NCI-H2107 treated with DMSO at 0.1 percent for 48 hours (cell line): ENCODE measurements around the gene TMEM271.

Experiments
- DNase-seq: peaks from one replicate; lab custom pipeline; 2025; ENCODE audit not compliant: unreplicated experiment; lab: John Stamatoyannopoulos, UW

Gene TMEM271

DNA sequence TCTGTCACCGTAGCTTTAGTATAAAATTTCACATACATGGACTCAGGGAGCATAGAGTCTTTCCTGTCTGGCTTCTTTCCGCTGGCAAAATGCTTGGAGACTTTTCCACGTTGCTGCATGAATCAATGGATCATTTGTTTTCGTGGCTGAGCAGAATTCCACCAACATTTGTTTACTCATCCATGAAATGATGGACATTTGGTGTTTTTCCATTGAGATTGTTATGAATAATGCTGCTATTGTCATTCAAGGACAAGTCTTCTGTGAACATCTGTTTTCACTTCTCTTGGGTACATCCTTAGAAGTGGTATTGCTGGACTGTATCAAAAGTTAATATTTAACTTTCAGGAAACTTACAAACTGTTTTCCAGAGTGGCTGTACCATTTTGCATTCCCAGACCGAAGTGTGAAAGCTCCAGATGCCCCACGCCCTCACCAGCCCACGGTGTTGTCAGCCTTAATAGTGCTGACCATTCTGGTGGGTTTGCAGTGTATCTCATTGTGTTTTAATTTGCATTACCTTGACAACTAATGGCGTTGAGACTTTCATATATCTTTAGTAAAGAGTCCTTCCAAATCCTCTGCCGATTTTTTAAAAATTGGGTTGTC, 5.8 kb upstream of the TMEM271 start:
- DNase-seq, result no peak

DNA sequence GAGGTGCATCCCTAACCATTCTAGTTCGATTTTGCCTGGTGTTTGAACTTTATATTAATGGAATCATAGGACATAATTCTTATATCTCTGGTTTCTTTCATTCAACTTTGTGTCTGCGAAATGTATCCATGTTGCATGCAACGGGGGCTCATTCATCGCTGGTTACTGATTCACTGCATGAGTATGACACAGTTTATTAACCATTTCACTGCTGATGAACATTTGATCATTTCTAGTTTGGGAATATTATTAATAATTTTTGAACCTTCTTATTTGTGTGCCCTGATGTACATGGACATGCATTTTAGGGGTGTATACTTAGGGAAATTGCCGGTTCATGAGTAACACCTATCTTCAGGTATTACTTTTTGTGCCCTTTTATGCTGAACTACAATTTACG, 5.1 kb upstream of the TMEM271 start:
- no peak for DNase-seq

DNA sequence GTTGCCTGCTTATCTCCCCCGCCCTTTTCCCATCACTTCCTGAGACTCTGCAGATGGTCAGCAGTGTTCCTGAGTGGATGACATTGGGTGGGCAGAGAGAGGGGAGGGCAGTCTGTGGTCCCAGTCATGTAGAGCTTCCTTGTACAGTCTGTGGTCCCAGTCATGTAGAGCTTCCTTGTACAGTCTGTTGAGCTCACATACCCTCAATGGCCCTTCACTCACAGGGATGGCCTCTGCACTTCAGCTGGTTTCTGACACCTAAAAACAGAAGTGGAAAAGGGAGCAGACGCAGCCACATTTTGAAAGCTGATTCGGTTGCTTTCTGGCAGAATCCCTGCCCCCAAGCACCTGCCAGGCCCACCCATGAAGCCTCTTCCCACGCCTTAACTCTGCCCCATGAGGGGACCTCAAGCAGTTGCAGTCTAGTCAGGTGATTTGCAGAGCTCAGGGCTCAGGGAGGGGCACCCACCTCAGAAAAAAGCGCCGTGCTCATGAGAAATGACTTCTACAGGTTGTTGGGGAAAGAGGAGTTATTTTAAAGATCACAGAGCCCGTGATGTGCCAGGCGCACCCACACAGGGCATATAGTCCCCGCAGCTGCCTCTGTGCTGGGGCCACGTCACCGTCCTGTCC, 3.6 kb upstream of the TMEM271 start:
- no peak for DNase-seq

DNA sequence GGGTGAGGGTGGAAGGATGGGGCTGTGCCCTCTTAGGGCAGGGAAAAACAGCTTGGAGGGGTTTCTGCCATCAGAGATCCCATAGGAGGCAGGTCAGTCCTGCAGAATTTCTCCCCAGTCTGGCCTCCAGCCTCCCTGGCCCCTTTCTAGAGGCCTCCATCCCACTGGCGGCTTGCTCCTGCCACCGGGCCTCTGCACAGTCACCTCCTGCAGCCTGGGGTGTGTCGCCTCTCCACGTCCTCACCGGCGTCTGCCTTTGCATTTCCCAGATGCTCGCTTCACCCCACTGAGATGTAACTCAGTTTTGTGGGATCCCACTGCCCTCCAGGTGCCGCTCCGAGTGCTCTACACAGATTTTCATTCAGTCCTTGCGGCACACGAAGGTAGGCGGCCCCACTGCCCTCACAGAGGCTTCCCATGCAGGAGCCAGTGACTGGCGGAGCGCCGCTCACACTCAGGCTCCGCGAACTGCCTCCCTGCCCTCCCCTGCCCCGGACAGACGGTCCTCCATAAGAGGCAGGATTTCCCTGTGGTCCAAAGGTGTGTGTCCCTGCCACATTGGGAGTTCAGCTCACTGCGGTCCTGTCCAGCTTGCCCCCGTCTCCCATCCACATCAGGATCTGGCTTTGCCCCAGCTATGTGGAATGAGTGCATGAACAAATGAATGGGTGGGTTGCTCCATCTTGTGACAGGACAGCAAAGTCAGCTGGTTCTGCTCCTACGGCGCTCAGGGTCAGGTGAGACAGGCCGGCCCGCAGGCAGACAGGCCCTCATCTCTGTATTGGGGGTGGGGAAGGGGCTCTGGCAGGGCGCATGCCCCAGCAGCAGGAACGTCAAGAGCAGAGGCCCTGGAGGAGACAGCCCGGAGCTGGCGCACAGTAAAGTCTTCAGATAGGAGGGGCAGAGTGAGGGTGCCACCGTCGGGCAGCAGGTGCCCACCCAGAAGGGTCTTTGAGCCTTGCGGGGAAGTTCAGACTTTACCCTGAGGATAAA, 2.7 kb upstream of the TMEM271 start:
- no peak for DNase-seq

DNA sequence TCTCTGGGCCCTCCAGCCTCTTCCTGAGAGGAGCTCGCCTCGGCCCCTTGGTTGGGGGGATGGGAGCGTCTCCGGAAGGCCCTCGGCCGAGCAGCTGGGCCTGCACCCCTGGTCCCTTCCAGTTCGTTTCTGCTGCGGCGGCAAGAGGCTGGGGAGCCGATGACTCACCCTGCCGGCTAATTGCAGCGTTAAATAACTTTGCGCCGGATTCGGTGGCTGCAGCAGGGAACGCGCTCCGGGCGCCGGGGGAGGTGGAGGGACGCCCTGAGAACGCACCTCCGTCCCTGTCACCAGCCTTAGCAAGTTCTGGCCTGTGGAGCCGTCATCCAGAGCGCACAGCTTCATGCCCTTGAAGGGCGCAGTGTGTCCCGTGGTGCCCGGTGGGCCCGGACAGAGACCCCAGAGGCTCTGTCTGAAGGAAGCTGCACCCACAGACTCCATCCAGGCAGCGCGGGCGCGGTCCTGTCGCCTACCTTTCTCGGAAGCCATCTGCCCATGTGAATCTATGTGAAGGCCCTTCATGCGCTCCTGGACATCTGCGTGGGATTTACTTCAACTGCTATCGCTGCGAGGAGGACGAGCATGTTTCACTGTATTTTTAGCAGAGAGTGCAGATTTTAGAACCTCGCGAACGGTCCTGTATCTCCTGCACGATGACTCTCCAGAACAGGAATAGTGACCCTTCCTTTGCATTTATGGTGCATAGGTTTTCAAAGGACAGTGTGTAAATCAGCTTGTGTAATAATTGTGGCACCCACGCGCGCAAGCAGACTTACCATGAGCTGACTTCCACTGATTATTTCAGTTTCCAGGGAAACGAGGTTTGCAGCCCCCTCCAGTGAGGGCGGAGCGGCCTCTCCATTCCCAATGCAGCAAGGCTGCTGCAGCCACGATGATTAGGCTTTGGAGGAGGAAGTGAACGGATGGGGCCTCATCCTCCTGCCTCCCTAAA, 1.7 kb upstream of the TMEM271 start:
- no peak for DNase-seq

DNA sequence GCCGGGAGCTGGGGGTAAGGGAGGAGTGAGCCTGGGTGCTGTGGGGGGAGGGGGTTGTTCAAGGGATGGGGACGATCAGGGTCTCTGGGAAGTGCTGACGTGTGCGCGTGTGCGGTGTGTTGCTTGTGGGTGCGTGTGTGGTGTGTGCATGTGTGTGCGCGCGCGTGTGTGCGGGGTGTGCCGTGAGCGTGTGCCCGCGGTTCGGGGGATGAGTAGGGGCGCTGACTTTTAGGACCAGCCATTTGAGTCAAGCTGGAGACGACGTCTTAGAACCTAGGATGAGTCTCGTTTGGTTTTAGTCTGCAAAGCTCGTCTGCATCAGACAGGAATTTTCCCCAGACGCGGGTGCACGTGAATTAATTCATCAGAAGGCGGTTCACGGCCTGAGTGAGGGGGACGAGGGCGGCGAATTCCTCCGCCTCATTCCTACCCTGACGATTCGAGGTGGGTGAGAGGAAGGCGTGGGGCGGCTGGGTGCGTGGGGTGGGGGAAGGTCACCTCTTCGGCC, 950 bp upstream of the TMEM271 start:
- no peak for DNase-seq

DNA sequence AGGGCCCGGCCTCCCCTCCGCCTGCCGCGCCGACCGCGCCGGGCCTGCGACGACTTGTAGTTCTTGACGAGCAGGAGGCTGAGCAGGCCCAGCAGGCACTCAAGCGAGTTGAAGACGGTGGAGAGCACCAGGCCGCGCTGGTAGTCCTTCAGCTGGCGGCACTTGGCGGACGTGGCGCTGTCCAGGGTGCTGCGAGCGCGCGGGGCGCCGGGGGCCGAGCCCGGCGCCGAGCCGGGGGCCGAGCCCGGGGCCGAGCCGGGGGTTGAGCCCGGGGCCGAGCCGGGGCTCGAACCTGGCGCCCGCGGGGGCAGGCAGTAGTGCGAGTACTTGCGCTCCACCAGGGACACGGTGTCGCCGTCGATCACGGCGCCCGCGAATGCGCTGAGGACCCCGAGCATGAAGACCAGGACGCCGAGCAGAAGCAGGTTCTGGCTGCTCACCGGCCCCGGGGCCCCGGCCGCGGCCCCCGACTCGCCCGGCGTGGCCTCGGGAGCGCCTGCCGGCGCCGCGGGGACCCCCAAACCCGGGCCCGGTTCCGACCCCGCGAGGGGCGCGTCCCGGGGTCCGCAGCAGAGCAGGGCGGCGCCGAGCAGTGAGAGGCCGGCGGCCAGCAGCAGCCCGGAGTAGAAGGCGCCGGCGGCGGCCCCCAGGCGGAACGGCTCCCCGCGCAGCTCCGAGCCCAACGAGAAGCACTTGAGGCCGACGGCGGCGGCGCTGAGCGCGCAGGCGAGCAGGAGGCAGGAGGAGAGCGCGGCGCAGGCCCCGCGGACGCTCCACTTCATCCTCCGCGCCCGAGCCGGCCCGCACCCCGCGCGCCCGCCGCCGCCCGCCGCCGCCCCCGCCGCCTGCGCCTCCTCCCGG, 584 bp downstream of the TMEM271 start:
- no peak for DNase-seq

DNA sequence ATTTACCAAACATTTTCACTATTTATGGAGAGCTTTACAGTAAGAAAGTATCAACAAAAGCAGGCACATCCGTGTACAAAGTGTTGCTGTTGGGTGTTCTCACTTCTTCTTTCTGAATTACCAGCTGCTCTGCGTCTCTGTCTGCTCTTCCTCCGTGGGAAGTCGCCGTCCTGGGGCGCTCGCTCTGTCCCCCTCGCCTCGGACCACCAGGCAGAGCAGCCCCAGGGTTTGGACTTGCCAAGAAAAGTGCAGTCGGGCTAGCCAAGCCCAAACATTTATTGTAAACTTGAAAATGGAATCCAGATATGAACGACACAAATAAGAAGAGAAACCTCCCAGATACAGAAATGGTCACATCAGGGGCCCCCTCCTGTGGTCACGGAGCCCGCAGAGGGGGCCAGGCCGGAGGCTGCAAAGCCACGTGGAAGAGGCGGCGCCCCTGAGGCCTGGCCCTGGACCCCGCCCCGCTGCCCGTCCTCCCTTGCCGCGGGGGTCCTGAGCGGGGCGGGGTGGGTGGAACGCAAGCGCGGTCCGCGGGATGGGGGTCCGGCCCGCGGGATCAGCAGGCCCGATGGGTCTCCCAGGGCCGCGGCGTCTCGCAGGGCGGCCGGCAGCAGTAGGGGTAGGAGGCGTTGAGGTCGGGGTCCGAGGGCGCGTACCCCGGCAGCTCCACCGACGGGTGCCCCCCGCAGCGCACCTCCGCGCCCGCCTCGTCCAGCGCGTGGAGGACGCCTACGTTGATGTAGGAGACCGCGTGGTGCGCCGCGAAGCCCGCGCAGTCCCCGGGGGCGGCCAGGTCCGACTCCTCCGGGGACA, 1.5 kb downstream of the TMEM271 start:
- no peak for DNase-seq

DNA sequence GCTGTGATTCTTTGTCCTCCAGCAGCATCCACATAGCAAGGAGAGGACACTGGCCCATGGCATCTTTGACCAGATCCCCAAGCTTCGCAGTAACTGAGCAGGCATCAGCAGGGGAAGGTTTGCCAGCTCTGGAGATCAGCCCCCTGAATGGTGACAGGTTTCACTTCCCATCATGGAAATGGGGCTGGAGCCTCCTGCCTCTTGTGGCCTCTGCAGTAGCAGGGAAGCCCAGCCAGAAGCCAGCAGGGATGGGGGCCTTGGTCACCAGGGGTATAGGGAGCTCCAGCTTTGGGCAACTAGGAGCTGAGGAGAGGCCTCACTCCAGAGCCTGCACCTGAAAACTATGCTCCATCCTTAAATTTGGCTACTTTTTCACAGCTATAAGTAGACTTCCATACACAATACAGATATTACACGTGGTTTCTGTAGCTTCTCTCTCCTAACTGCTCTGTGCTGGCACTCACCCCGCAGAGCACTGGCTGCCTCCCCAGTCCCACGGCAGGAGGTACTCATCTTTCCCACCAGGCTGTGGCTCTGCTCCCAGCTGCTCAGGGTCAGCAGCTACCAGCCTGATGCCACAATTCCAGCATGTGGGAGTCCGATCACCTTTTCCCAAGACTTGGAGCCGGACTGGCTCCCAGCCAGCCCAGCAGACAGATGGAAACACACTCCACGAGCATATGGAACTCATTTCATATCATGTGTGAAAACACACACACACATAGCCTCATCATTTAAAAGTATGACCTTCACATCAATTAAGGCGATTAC, 2.8 kb downstream of the TMEM271 start:
- DNase-seq, result no peak

DNA sequence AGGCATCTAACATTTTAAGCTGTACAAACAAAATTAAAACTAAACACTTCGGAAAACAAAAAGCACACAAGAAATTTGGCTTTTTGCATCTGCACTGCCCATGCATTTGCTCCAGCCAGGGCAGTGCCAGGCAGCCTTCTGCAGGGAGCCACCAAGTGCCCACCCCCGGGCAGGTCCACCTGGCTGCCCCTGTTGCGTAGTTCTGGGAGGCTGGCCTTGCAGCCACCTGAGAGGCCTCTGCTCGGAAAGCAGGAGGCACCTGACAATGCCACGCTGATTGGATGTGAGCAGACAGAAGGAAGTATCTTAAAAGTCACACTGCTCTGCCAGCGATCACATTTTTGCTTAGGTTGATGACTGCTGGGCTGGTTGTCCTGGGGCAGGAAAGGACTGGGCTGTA, 3.5 kb downstream of the TMEM271 start:
- no peak for DNase-seq

DNA sequence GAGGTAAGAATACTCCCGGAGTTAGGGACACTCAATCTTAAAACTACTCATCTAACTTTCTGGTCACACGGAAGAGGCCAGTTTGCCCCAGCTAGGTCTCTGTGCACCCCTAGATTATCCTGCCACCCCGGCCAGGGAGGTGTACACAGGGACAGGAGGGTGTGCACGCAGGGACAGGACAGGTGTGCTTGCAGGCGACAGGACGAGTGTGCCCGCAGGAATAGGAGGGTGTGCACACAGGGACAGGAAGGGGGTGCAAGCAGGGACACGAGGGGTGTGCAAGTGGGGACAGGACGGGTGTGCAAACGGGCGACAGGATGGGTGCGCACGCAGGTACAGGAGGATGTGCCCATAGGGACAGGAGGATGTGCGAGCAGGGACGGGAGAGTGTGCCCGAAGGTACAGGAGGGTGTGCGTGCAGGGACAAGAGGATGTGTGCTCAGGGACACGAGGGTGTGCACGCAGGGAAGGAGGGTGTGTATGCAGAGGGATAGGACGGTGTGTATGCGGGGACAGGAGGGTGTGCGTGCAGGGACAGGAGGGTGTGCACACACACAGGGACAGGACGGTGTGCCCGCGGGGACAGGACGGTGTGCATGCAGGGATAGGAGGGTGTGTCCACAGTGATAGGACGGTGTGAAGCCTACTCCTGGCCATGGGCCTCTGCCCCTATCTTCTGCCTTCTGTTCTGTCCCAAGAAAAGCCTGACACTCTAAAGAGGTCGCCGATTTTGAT, 4.1 kb downstream of the TMEM271 start:
- no peak for DNase-seq

DNA sequence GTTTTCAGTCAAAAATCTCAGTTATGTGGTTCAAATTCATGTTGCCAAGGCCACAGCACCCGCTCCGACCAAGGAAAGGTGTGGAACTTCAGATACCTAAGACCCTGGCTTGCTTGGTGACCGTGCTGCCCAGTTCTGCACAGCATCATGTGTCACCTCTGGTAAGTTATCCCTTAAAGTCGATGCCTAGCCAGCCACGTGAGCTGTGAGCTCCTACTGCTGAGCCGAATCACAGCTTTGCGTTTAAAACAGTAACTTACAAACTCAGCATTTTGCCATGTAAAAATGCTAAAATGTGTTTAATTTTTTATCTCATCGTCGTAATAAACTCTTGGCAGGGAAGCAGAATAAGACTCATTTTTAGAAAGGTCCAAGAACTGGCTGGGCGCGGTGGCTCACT, 5.3 kb downstream of the TMEM271 start:
- DNase-seq, result no peak

DNA sequence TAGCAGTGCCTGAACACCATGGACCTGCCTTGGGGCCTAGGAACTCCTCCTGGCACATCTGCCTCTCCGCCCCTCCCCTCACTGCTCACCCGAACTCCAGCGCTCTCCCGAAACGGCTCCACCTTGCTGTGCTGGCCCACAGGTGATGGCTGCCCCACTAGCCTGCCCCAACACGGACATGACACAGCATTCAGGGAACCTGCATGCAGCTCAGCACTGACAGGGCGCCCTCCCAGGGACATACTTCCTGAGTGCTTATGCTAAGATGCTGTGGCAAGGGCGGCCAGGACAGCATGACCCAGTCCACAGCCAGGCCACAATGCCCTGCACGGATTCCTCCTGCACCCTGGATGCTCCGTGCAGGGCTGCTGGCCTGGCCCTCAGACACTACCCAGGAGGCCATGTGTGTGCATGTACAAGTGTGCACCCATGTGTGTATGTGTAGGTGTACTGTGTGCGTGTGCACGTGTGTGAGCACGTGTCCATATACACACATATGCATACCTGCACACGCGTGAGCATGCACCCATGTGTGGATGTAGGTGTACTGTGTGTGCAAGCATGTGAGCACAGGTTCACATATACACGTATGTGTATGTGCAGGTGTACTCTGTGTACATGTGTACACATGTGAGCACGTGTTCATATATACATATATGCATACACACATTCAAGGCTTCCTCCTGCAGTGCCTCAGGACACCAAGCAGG, 6.0 kb downstream of the TMEM271 start:
- no peak for DNase-seq

DNA sequence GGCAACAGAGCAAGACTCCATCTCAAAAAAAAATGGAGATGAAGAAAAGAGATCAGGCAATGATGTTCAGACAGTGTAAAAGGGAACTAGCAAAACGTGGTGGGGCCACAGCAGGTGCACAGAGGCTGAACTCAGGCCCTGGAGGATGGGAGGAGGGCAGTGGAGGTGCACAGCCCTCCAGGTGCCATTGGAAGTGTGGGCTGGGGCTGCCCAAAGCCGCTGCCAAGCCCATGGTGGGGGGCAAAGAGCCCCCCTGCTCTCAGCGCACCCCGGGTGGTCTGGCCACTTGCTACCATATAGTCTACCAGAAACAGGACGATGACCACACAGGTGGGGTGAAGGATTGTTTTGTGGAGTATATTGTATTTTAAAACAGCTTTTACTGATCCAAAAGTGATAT, 7.1 kb downstream of the TMEM271 start:
- DNase-seq, result no peak

DNA sequence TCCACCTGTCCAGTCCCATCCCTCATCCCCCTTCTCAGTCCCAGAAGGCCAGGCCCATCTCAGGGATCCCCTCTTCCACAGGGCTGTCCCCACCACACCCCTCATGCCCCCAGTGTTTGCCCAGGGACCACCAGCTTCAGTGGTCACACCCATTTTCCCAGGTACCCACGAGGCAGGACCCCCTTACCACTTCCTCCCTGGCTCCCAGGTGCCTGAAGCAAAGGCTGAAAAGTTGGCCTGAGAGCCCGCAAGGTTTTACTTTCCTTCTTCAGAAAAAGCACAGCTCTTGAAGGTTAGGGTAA, 7.8 kb downstream of the TMEM271 start:
- DNase-seq, result no peak

DNA sequence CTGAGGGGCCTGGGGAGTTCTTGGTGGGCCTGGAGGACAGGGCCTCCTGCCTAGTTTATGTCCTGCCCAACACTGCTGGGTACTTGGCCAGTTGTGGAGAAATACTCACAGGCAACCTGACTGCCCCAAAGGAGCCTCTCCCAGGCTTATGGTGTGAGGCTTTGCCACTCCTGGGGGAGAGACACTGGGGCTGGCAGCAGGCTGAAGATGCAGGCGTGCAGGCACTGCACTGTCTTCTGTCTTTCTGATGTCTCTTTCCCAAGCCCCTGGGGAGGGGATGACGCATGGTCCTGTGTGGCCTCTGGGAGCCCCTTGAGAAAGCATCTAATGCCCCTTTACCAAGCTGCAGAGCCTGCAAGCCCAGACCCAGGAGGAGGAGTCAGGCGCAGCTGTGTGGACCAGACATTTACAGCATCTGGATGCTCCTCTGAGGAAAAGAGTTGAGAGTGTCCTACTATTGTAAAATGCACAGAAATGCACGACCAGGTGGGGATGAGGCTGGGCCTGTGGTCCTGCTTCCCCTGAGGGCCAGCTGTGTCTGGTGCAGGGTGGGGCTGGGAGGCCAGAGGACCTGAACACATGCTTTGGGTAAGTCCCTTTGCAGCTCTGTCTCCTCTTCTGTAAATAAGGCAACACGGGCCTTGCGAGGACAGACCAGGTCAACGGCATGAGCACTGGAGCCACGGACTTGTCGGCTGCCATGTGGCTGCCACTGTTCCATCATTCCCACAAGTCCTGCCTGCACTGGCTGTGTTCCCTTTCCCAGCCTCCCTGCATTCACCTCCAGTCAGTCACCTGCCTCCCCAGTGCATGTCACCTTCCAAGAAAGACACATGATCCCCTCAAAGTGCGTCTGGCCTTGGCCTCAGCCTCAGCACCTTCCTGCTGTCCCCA, 8.4 kb downstream of the TMEM271 start:
- DNase-seq, result no peak
